GM10266 (cell line): Measurements from ENCODE around the gene ZNF629.

Experiments used
- DNase-seq: peaks from one replicate; pipeline ENCODE4 v3.0.0; 2012; ENCODE audit errors: extremely low spot score
- CTCF ChIP-seq: IDR thresholded peaks from 2 replicates; pipeline ENCODE4 v1.5.1; 2012; ENCODE audit warnings: mild to moderate bottlenecking, low read depth; ENCODE audit not compliant: control insufficient read depth, insufficient read depth; ENCODE audit errors: missing control alignments

Gene ZNF629

GRCh38 chr16:30744183-30744582, 42.8 kb downstream of the ZNF629 start:
- DNase-seq = no peak
- TF ChIP-seq CTCF = no peak

DNA sequence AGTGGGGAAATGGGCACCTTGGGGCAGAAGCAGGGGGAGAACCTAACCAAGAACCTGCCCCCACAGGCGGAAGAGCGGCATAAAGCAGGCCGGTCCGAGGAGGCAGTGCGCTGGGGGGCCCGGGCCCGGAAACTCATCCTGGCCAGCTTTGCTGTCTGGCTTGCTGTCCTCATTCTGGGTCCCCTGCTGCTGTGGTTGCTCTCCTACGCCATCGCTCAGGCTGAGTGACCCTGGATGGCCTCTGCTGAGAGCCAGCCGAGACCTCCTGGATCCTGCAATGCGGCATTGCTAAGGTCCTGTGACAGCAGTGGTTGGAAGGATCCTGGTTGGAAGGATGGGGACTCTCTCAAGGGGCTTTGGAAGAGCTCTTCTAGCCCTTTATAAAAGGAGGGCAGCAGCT, 43.3 kb downstream of the ZNF629 start:
- DNase-seq = no peak
- TF ChIP-seq CTCF = no peak

- TF ChIP-seq CTCF = no peak
- no peak for DNase-seq
Observed at GRCh38 chr16:30741461-30741914, 45.5 kb downstream of the ZNF629 start.

- no peak for TF ChIP-seq CTCF
- DNase-seq = no peak
Observed at GRCh38 chr16:30740364-30741251, 46.4 kb downstream of the ZNF629 start.

- DNase-seq = no peak
- TF ChIP-seq CTCF = no peak
Observed at GRCh38 chr16:30738984-30739951, 47.7 kb downstream of the ZNF629 start.

GRCh38 chr16:30737794-30738648, 49.0 kb downstream of the ZNF629 start:
- DNase-seq = no peak
- no peak for TF ChIP-seq CTCF
